Measurements from ENCODE around the gene MSH2. TPM values are rescaled to one million over a fixed set of nuclear protein-coding genes. Genes with fewer than 3 reads are reported as not detected.

MSH2 gene
- total RNA-seq, 4 donors from 2014 or later: 7.7 to 10.0 (median 7.8) TPM

DNA sequence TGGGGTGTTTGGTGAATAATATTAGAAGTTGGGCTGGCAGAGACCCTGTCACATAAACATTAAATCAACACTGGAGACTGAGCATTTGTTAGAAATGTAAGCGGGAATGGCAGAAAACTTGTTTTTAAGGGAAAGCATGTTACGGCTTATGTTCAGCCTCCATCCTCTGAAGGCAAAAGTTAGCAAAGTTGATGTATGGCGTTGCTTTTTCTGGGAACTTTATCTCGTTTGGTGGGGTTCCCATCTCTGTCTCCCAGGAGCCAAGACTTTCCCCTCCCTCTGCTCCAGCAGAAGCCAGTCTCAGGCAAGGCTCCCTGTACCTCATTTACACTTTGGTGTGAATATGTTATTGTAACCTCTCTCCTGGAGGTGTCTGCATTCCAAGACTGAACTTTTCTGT lies 105.1 kb downstream of the MSH2 start:
- TF ChIP-seq CTCF (IDR thresholded peaks at IDR 0.05; ENCODE audit: low read depth): no peak

DNA sequence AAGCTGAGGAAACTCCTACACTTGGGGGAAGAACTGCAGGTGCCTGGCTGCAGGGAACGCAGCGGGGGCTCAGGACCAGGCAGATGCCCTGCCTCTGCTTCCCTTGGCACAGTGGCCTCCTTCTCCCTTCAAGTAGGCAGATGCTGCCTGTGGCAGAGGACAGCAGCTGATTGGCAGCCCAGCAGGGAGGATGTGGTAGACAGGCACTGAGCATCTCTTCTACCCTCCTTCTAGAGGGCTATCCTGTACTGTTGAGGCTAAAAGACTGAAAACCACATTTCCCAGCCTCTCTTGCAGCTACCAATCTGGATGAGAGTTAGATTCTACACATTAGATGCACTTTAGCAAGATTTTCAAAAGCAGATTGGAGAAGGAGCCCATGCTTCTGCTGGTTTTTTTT lies 105.7 kb downstream of the MSH2 start:
- no peak for TF ChIP-seq CTCF (IDR thresholded peaks at IDR 0.05; ENCODE audit: low read depth)

GRCh38 chr2:47509250-47509649 lies 106.3 kb downstream of the MSH2 start:
- TF ChIP-seq CTCF (IDR thresholded peaks at IDR 0.05; ENCODE audit: low read depth): no peak

GRCh38 chr2:47509821-47510385 lies 106.9 kb downstream of the MSH2 start:
- TF ChIP-seq CTCF (IDR thresholded peaks at IDR 0.05; ENCODE audit: low read depth): no peak

DNA sequence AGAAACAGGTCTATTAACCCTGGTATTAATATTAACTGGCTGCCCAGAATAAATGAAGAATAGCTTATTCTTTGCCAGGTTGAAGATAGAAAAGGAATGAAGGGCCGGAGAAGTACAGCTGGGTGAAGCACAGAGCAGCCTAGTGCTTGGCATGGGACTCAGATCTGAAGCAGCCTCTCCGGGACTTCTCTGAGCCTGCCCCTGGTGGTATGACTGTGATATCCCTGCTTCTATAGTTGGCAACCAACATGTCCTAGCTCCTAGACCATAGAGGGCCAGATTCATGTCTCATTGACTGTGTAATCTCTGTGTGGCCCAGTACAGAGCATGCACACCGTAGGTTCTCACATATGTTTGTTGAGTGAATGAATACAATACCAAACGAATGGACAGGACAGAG lies 107.8 kb downstream of the MSH2 start:
- TF ChIP-seq CTCF (IDR thresholded peaks at IDR 0.05; ENCODE audit: low read depth): no peak

DNA sequence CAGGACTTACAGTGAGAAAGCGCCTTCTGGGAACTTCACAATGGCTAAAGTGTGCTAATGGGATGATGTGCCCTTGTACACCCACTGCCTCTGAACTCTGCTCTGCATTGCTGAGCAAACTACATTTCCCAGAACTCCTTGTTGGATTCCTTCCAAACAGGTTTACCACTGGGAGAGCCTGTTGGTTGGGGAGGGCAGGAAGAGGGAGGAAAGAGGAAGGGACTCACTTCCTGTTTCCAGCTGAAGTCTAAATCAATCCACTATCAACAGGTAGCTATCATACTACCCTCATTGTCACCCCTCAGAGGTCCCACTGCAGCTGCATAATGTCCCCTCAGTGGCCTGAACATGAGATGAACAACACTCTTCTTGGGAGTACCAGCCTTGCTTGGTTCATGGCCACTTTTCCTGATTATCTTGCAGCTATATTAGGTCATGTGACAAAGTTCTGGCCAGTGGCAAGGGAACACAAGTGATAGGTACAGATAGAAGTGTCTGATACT lies 109.7 kb downstream of the MSH2 start:
- TF ChIP-seq CTCF (IDR thresholded peaks at IDR 0.05; ENCODE audit: low read depth): no peak

- no peak for TF ChIP-seq CTCF (IDR thresholded peaks at IDR 0.05; ENCODE audit: low read depth)
These were observed 111.1 kb downstream of the MSH2 start for GRCh38 chr2:47513981-47514520.

All from subcutaneous adipose tissue (tissue), 4 donors.